Thyroid gland (tissue), 4 donors: ENCODE results near the gene STRN3. TPM values are rescaled to one million over a fixed set of nuclear protein-coding genes. Genes with fewer than 3 reads are reported as not detected.
"Not testable (repeated sequence)": the region's sequence is repeated elsewhere in the genome, so short reads cannot be mapped to it uniquely, and the experiment has no call there.

Source experiments
- DNase-seq, 2 donors: peaks; one replicate each; pipeline ENCODE4 v3.0.0-alpha.2; 2019
- H3K27ac ChIP-seq, 3 donors: fragments of 200-600 bp; sonication (generic); 1 replicate in 2 of 3; 2 replicates in 1 of 3; pipeline ENCODE4 v1.5.1; 2016 to 2019; ENCODE audit warnings: mild to moderate bottlenecking in 1 of 3, moderate library complexity in 1 of 3
- H3K27me3 ChIP-seq: fragments of 200-600 bp; sonication (generic); one replicate; pipeline ENCODE4 v1.5.1; 2019
- H3K36me3 ChIP-seq, 2 donors: fragments of 200-600 bp; sonication (generic); one replicate each; pipeline ENCODE4 v1.5.1; 2016 to 2019
- H3K4me1 ChIP-seq, 2 donors: fragments of 200-600 bp; sonication (generic); one replicate each; pipeline ENCODE4 v1.5.1; 2017 to 2019
- H3K4me3 ChIP-seq, 3 donors: fragments of 200-600 bp; sonication (generic); replicated peaks in 1 of 3; 1 replicate in 2 of 3; 2 replicates in 1 of 3; pipeline ENCODE4 v1.5.1; 2016; ENCODE audit warnings: mild to moderate bottlenecking in 1 of 3
- H3K9me3 ChIP-seq: fragments of 200-600 bp; sonication (generic); one replicate; pipeline ENCODE4 v1.5.1; 2017
- CTCF ChIP-seq, 6 experiments: fragments of 200-600 bp in 3 of 6; fragments of 450-650 bp in 3 of 6; sonication (generic) in 3 of 6; IDR thresholded peaks; one replicate each; pipeline ENCODE4 v1.5.1; 2016 to 2019; ENCODE audit warnings: antibody characterized with exemption in 6 of 6, mild to moderate bottlenecking in 2 of 6, inconsistent platforms in 1 of 6, moderate library complexity in 1 of 6
- POLR2A ChIP-seq, 2 donors: fragments of 450-650 bp; IDR thresholded peaks; one replicate each; pipeline ENCODE4 v1.6.1; 2017; ENCODE audit warnings: antibody characterized with exemption in 2 of 2, mild to moderate bottlenecking in 2 of 2, moderate library complexity in 1 of 2
- whole genome bisulfite sequencing, 2 donors: methylation state at CpG; one replicate each; pipeline ENCODE4 v1.1.5; 2017; 5-methylcytosine and 5-hydroxymethylcytosine counted together
- intact Hi-C: fragments of 100-400 bp; cut with DNase I; formaldehyde crosslinking; loops from one replicate; pipeline ENCODE4 v1.15.1; 2023
- total RNA-seq, 4 donors: library from RNA; depleted of rRNA; stranded (reverse); fragments of >200 nt; gene quantifications; one replicate each; pipeline ENCODE4 v1.2.3, GENCODE V29; 2016

The STRN3 gene
- total RNA-seq, 4 donors from 2014 or later, result 46.3 to 77.5 (median 53.6) TPM

DNA sequence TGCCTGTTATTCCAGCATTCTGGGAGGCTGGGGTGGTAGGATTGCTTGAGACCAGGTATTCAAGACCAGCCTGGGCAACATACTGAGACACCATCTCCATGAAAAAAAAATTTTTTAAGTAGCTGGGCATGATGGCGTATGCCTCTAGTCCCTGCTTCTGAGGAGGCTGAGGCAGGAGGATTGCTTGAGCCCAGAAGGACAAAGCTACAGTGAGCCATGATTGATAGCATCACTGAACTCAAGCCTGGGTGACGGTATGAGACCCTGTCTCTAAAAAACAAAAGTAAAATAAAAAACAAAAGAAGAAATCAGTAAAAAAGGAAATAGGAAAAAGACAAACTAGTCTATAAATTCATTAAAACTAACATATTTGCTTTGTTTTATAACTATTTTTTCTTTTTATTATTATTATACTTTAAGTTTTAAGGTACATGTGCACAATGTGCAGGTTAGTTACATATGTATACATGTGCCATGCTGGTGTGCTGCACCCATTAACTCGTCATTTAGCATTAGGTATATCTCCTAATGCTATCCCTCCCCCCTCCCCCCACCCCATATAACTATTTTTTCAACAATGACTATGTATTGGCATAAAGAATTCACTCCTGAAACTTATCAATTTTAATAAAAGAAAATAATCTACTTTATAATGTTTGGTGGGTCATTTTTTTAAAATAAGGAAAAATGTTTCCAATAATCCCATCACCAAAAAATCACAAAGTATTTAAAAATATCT is 16.2 kb downstream of the STRN3 start:
- no peaks in the 10 kb centered on the region for H3K9me3 ChIP-seq
- H3K36me3 ChIP-seq, result no peaks in the 10 kb centered on the region
- no peaks in the 10 kb centered on the region for H3K4me1 ChIP-seq
- intact Hi-C loops, result no loop called here
- no peaks in the 10 kb centered on the region for H3K27me3 ChIP-seq
- H3K27ac ChIP-seq, result no peak overlapping the region
- no peak for DNase-seq
- TF ChIP-seq CTCF (IDR thresholded peaks at IDR 0.05), result no peak
- TF ChIP-seq POLR2A (IDR thresholded peaks at IDR 0.05), result no peak
- no peak overlapping the region for H3K4me3 ChIP-seq
- WGBS, 2 donors, result 96 to 97% methylated on average over 3 of the region's 3 CpGs

DNA sequence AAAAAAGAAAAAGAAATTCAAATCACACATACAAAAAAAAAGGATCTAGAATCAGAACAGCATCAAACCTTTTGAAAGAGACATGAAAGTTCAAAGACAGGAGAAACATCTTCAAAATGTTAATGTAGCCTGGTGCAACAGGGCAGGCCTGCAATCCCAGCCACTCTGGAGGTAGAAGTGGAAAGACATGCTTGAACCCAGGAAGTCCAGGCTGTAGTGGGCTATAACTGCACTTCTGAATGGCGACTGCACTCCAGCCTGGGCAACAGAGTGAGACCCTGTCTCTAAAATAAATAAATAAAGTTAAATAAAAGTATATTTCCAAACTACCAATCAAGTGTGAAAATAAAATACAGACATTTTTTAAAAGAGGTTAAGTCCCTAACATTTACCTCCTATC is 19.5 kb downstream of the STRN3 start:
- no peaks in the 10 kb centered on the region for H3K27me3 ChIP-seq
- H3K36me3 ChIP-seq, result no peaks in the 10 kb centered on the region
- no peaks in the 10 kb centered on the region for H3K4me1 ChIP-seq
- TF ChIP-seq CTCF (IDR thresholded peaks at IDR 0.05) (no peak), POLR2A (IDR thresholded peaks at IDR 0.05) (no peak)
- WGBS, 2 donors, result 91 to 100% methylated on average over 1 of the region's 1 CpG
- DNase-seq, result no peak
- intact Hi-C loops, result no loop called here
- no peaks in the 10 kb centered on the region for H3K9me3 ChIP-seq
- no peak overlapping the region for H3K4me3 ChIP-seq
- H3K27ac ChIP-seq, result no peak overlapping the region

GRCh38 chr14:31004007-31004406 is 22.2 kb downstream of the STRN3 start:
- H3K4me1 ChIP-seq, H3K9me3 ChIP-seq, H3K27ac ChIP-seq, H3K27me3 ChIP-seq, intact Hi-C loops, H3K36me3 ChIP-seq, H3K4me3 ChIP-seq, DNase-seq: not testable (repeated sequence)
- 85 to 91% methylated on average over 6 of the region's 6 CpGs for WGBS, 2 donors

- 93 to 96% methylated on average over 3 of the region's 3 CpGs for WGBS, 2 donors
- no peaks in the 10 kb centered on the region for H3K36me3 ChIP-seq
- TF ChIP-seq POLR2A (IDR thresholded peaks at IDR 0.05) (no peak), CTCF (IDR thresholded peaks at IDR 0.05) (no peak)
- DNase-seq, result no peak
- intact Hi-C loops, result no loop called here
- no peaks in the 10 kb centered on the region for H3K4me1 ChIP-seq
- no peak overlapping the region for H3K27ac ChIP-seq
- no peaks in the 10 kb centered on the region for H3K27me3 ChIP-seq
- H3K4me3 ChIP-seq, result no peak overlapping the region
- H3K9me3 ChIP-seq, result no peaks in the 10 kb centered on the region
These were observed 22.9 kb downstream of the STRN3 start for GRCh38 chr14:31003284-31003683.

DNA sequence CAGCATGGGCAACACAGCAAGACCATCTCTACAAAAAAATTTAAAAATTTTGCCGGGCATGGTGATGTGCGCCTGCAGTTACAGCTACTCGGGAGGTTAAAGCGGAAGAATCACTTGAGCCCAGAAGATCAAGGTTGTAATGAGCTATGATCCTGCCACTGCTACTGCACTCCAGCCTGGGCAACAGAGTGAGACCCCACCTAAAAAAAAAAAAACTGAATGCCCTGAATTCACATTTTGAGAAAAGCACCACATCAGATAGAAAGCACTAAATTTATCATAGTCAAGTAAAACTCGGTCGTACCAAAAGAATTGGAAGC is 24.9 kb downstream of the STRN3 start:
- WGBS, 2 donors, result 82 to 89% methylated on average over 6 of the region's 6 CpGs
- intact Hi-C loops, result no loop called here
- Histone ChIP-seq H3K4me3 (no peak overlapping the region), H3K9me3 (no peaks in the 10 kb centered on the region), H3K36me3 (no peaks in the 10 kb centered on the region), H3K27ac (no peak overlapping the region), H3K4me1 (peaks cover 0 to under 1% of the 10 kb centered on the region in 2 donors), H3K27me3 (no peaks in the 10 kb centered on the region)
- no peak for DNase-seq
- no peak for TF ChIP-seq CTCF (IDR thresholded peaks at IDR 0.05)
- TF ChIP-seq POLR2A (IDR thresholded peaks at IDR 0.05), result no peak
